Measurements from ENCODE around the gene SRPK3.

GRCh38 chrX:153780678-153781427, at the start of gene SRPK3:
- no peak for TF ChIP-seq CTCF (IDR thresholded peaks at IDR 0.05; ENCODE audit: low read length)
- no peak for TF ChIP-seq EZH2 (IDR thresholded peaks at IDR 0.05; ENCODE audit: borderline replicate concordance, low read length)
